Brain microvascular endothelial cell (primary cell): Measurements from ENCODE around the gene SPHKAP.

ENCODE experiments used
- DNase-seq: peaks from one replicate; pipeline ENCODE4 v3.0.0-alpha.2; 2020
- H3K27ac ChIP-seq: fragments of 250-450 bp; sonication (Bioruptor Pico); 2 replicates; pipeline ENCODE4 v1.5.1; 2020; ENCODE audit warnings: mild to moderate bottlenecking, moderate library complexity
- H3K27me3 ChIP-seq: fragments of 250-450 bp; sonication (Bioruptor Pico); replicated peaks from 2 replicates; pipeline ENCODE4 v1.5.1; 2020; ENCODE audit warnings: mild to moderate bottlenecking
- H3K36me3 ChIP-seq: fragments of 250-450 bp; sonication (Bioruptor Pico); replicated peaks from 2 replicates; pipeline ENCODE4 v1.5.1; 2020; ENCODE audit warnings: mild to moderate bottlenecking
- H3K4me3 ChIP-seq: 2 replicates; pipeline ENCODE4 v1.5.1; 2011; ENCODE audit warnings: low read depth, mild to moderate bottlenecking, control low read depth, low read length, moderate library complexity
- in situ Hi-C: cut with HindIII; loops from 2 replicates; pipeline ENCODE4 v1.10.0; 2017; ENCODE audit warnings: low sequenced_read_pairs, low pct_ligation_motif_present
- TF ChIP-seq, protein P1 (sequence below): IDR thresholded peaks from 2 replicates; pipeline ENCODE4 v1.5.1; 2011; ENCODE audit warnings: low read depth, mild to moderate bottlenecking, moderate library complexity, low read length, control low read depth, inconsistent platforms; ENCODE audit errors: missing control alignments

Gene SPHKAP

GRCh38 chr2:228038967-228039366 is 142.5 kb downstream of the SPHKAP start:
- Histone ChIP-seq H3K4me3 (no peak overlapping the region), H3K27ac (no peak overlapping the region), H3K36me3 (no peaks in the 10 kb centered on the region), H3K27me3 (no peaks in the 10 kb centered on the region)
- in situ Hi-C loops, result no loop called here
- TF ChIP-seq, protein P1, sequence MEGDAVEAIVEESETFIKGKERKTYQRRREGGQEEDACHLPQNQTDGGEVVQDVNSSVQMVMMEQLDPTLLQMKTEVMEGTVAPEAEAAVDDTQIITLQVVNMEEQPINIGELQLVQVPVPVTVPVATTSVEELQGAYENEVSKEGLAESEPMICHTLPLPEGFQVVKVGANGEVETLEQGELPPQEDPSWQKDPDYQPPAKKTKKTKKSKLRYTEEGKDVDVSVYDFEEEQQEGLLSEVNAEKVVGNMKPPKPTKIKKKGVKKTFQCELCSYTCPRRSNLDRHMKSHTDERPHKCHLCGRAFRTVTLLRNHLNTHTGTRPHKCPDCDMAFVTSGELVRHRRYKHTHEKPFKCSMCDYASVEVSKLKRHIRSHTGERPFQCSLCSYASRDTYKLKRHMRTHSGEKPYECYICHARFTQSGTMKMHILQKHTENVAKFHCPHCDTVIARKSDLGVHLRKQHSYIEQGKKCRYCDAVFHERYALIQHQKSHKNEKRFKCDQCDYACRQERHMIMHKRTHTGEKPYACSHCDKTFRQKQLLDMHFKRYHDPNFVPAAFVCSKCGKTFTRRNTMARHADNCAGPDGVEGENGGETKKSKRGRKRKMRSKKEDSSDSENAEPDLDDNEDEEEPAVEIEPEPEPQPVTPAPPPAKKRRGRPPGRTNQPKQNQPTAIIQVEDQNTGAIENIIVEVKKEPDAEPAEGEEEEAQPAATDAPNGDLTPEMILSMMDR, result no peak
- DNase-seq, result no peak

GRCh38 chr2:228037915-228038314 is 143.6 kb downstream of the SPHKAP start:
- in situ Hi-C loops, result no loop called here
- no peaks in the 10 kb centered on the region for H3K36me3 ChIP-seq

DNA sequence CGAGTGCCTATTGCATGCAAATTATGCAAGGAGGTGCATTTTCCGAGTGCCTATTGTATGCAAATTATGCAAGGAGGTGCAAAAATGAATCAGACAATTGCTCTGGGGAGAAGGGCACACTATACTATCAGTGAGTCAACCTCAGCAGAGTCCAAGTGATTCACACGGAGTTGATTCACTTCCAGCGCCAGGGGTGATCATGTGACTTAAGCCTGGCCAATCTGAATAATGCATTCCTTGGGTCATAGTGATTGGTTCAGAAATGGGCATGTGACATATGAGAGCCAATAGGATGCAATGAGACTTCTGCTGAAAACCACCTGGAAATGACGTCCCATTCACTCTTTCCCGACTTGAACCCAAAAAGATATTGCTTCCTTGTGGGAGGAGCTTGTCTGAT is 157.9 kb downstream of the SPHKAP start:
- no peaks in the 10 kb centered on the region for H3K27me3 ChIP-seq
- in situ Hi-C loops, result no loop called here
- H3K4me3 ChIP-seq, result no peak overlapping the region
- DNase-seq, result no peak
- TF ChIP-seq, protein P1, result no peak
- no peaks in the 10 kb centered on the region for H3K36me3 ChIP-seq
- H3K27ac ChIP-seq, result no peak overlapping the region

More at GRCh38 chr2:228037915-228038314, 143.6 kb downstream of the SPHKAP start:
- Histone ChIP-seq H3K4me3 (no peak overlapping the region), H3K27me3 (no peaks in the 10 kb centered on the region), H3K27ac (no peak overlapping the region)
- no peak for DNase-seq
- TF ChIP-seq, protein P1, result no peak

GRCh38 chr2:228018311-228018710 is 163.2 kb downstream of the SPHKAP start:
- no peak for DNase-seq
- TF ChIP-seq, protein P1, result no peak
- in situ Hi-C loops, result no loop called here
- Histone ChIP-seq H3K4me3 (no peak overlapping the region), H3K27ac (no peak overlapping the region), H3K27me3 (no peaks in the 10 kb centered on the region), H3K36me3 (no peaks in the 10 kb centered on the region)

- H3K27me3 ChIP-seq, result no peaks in the 10 kb centered on the region
- no peak overlapping the region for H3K4me3 ChIP-seq
- in situ Hi-C loops, result no loop called here
- no peak for DNase-seq
- no peaks in the 10 kb centered on the region for H3K36me3 ChIP-seq
- no peak overlapping the region for H3K27ac ChIP-seq
- TF ChIP-seq, protein P1, result no peak
These were observed 163.7 kb downstream of the SPHKAP start for GRCh38 chr2:228017784-228018183.

GRCh38 chr2:228016402-228016801 is 165.1 kb downstream of the SPHKAP start:
- no peaks in the 10 kb centered on the region for H3K36me3 ChIP-seq
- TF ChIP-seq, protein P1, result no peak
- in situ Hi-C loops, result no loop called here
- no peak overlapping the region for H3K4me3 ChIP-seq
- no peak overlapping the region for H3K27ac ChIP-seq
- H3K27me3 ChIP-seq, result no peaks in the 10 kb centered on the region
- no peak for DNase-seq
